SK-N-SH treated with all-trans-retinoic acid at 6 μM for 48 hours (cell line): Measurements from ENCODE around the gene ELOVL5.

Experiments used
- ATAC-seq: fragments of 200-7000 bp; cut with Tn5 transposase; 3 replicates; pipeline ENCODE4 v1.9.1; 2020; ENCODE audit warnings: mild to moderate bottlenecking, moderate library complexity
- ARNTL ChIP-seq: fragments of 450-650 bp; formaldehyde crosslinking; IDR thresholded peaks from 2 replicates; pipeline ENCODE4 v1.5.0; 2020; ENCODE audit warnings: low read depth, mild to moderate bottlenecking, moderate library complexity, borderline replicate concordance
- BACH2 ChIP-seq: fragments of 250-450 bp; sonication (Bioruptor Pico); IDR thresholded peaks from 2 replicates; pipeline ENCODE4 v1.9.0; 2021; ENCODE audit warnings: mild to moderate bottlenecking, borderline replicate concordance
- CSDC2 ChIP-seq: fragments of 250-450 bp; sonication (Bioruptor Pico); IDR thresholded peaks from 2 replicates; pipeline ENCODE4 v1.5.0; 2020; ENCODE audit warnings: mild to moderate bottlenecking, moderate library complexity
- ESRRG ChIP-seq: fragments of 250-450 bp; sonication (Bioruptor Pico); IDR thresholded peaks from 2 replicates; pipeline ENCODE4 v1.6.1; 2021; ENCODE audit warnings: mild to moderate bottlenecking
- GLIS3 ChIP-seq: fragments of 250-450 bp; sonication (Bioruptor Pico); IDR thresholded peaks from 2 replicates; pipeline ENCODE4 v1.5.0; 2020; ENCODE audit warnings: mild to moderate bottlenecking, moderate library complexity
- ISL1 ChIP-seq: fragments of 250-450 bp; sonication (Bioruptor Pico); IDR thresholded peaks from 2 replicates; pipeline ENCODE4 v2.1.2; 2022; ENCODE audit warnings: mild to moderate bottlenecking, moderate library complexity
- OSR1 ChIP-seq: fragments of 250-450 bp; sonication (Bioruptor Pico); IDR thresholded peaks from 2 replicates; pipeline ENCODE4 v1.8.0; 2022; ENCODE audit warnings: moderate library complexity, mild to moderate bottlenecking, inconsistent platforms
- PPARA ChIP-seq: fragments of 250-450 bp; sonication (Bioruptor Pico); IDR thresholded peaks from 2 replicates; pipeline ENCODE4 v1.5.0; 2020; ENCODE audit warnings: mild to moderate bottlenecking, borderline replicate concordance
- RARB ChIP-seq: fragments of 250-450 bp; sonication (Bioruptor Pico); IDR thresholded peaks from 2 replicates; pipeline ENCODE4 v1.8.0; 2021; ENCODE audit warnings: mild to moderate bottlenecking, moderate library complexity
- SNAI2 ChIP-seq: fragments of 250-450 bp; sonication (Bioruptor Pico); IDR thresholded peaks from 2 replicates; pipeline ENCODE4 v1.5.0; 2020; ENCODE audit warnings: mild to moderate bottlenecking, moderate library complexity
- TCF4 ChIP-seq: fragments of 250-450 bp; sonication (Bioruptor Pico); IDR thresholded peaks from 2 replicates; pipeline ENCODE4 v1.8.0; 2021; ENCODE audit warnings: mild to moderate bottlenecking, moderate library complexity, borderline replicate concordance
- TOX ChIP-seq: fragments of 250-450 bp; sonication (Bioruptor Pico); IDR thresholded peaks from 2 replicates; pipeline ENCODE4 v1.8.0; 2021; ENCODE audit warnings: mild to moderate bottlenecking, moderate library complexity, borderline replicate concordance
- ZC3H10 ChIP-seq: fragments of 250-450 bp; sonication (Bioruptor Pico); IDR thresholded peaks from 2 replicates; pipeline ENCODE4 v1.5.1; 2021; ENCODE audit warnings: mild to moderate bottlenecking, moderate library complexity
- ZFP3 ChIP-seq: fragments of 250-450 bp; sonication (Bioruptor Pico); IDR thresholded peaks from 2 replicates; pipeline ENCODE4 v1.5.0; 2020; ENCODE audit warnings: mild to moderate bottlenecking, moderate library complexity
- ZFP30 ChIP-seq: fragments of 450-650 bp; formaldehyde crosslinking; IDR thresholded peaks from 2 replicates; pipeline ENCODE4 v1.5.0; 2022; ENCODE audit warnings: mild to moderate bottlenecking, moderate library complexity
- ZNF565 ChIP-seq: fragments of 450-650 bp; formaldehyde crosslinking; conservative IDR thresholded peaks from 2 replicates; pipeline ENCODE4 v1.5.0; 2020; ENCODE audit warnings: low read depth, mild to moderate bottlenecking, moderate library complexity
- ZNF70 ChIP-seq: fragments of 450-650 bp; formaldehyde crosslinking; IDR thresholded peaks from 2 replicates; pipeline ENCODE4 v1.5.0; 2020; ENCODE audit warnings: mild to moderate bottlenecking, moderate library complexity
- ZNF8 ChIP-seq: fragments of 450-650 bp; formaldehyde crosslinking; IDR thresholded peaks from 2 replicates; pipeline ENCODE4 v1.5.0; 2020; ENCODE audit warnings: mild to moderate bottlenecking, moderate library complexity
- TF ChIP-seq, protein P1 (sequence below): fragments of 250-450 bp; sonication (Bioruptor Pico); IDR thresholded peaks from 2 replicates; pipeline ENCODE4 v1.8.0; 2020; ENCODE audit warnings: mild to moderate bottlenecking, moderate library complexity, borderline replicate concordance
- TF ChIP-seq, protein P2 (sequence below): fragments of 250-450 bp; sonication (Bioruptor Pico); IDR thresholded peaks from 2 replicates; pipeline ENCODE4 v1.5.1; 2021; ENCODE audit warnings: mild to moderate bottlenecking, moderate library complexity
- TF ChIP-seq, protein P3 (sequence below): fragments of 250-450 bp; sonication (Bioruptor Pico); IDR thresholded peaks from 2 replicates; pipeline ENCODE4 v1.5.0; 2020; ENCODE audit warnings: mild to moderate bottlenecking, moderate library complexity
- TF ChIP-seq, protein P4 (sequence below): fragments of 250-450 bp; sonication (Bioruptor Pico); IDR thresholded peaks from 2 replicates; pipeline ENCODE4 v1.8.0; 2021; ENCODE audit warnings: low read depth, mild to moderate bottlenecking, moderate library complexity, borderline replicate concordance

ELOVL5 gene

DNA sequence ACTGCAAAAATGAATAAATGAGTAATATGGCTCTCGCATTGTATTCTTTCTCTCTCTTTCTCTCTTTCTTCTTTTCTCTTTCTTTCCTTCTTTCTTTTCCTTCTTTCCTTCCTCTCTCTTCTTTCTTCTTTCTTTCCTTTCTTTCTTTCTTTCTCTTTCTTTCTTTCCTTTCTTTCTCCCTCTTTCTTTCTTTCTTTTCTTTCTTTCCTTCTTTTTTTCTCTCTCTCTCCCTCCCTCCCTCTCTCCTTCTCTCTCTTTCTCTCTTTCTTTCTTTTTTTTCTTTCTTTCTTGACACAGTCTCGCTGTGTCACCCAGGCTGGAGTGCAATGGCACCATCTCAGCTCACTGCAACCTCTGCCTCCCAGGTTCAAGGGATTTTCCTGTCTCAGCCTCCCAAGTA is 20.3 kb upstream of the ELOVL5 start:
- TF ChIP-seq SNAI2 (CRISPR knock-in tag) (no peak), TOX (CRISPR knock-in tag) (no peak), ZC3H10 (CRISPR knock-in tag) (no peak), PPARA (no peak), ZNF565 (CRISPR knock-in tag) (no peak), ZNF70 (CRISPR knock-in tag) (no peak), BACH2 (no peak), ZNF8 (CRISPR knock-in tag) (no peak), OSR1 (no peak), GLIS3 (CRISPR knock-in tag) (no peak), ARNTL (CRISPR knock-in tag) (no peak), ZFP30 (CRISPR knock-in tag) (no peak), ZFP3 (no peak)
- TF ChIP-seq, protein P1, sequence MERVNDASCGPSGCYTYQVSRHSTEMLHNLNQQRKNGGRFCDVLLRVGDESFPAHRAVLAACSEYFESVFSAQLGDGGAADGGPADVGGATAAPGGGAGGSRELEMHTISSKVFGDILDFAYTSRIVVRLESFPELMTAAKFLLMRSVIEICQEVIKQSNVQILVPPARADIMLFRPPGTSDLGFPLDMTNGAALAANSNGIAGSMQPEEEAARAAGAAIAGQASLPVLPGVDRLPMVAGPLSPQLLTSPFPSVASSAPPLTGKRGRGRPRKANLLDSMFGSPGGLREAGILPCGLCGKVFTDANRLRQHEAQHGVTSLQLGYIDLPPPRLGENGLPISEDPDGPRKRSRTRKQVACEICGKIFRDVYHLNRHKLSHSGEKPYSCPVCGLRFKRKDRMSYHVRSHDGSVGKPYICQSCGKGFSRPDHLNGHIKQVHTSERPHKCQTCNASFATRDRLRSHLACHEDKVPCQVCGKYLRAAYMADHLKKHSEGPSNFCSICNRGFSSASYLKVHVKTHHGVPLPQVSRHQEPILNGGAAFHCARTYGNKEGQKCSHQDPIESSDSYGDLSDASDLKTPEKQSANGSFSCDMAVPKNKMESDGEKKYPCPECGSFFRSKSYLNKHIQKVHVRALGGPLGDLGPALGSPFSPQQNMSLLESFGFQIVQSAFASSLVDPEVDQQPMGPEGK (CRISPR knock-in tag): no peak
- TF ChIP-seq, protein P2, sequence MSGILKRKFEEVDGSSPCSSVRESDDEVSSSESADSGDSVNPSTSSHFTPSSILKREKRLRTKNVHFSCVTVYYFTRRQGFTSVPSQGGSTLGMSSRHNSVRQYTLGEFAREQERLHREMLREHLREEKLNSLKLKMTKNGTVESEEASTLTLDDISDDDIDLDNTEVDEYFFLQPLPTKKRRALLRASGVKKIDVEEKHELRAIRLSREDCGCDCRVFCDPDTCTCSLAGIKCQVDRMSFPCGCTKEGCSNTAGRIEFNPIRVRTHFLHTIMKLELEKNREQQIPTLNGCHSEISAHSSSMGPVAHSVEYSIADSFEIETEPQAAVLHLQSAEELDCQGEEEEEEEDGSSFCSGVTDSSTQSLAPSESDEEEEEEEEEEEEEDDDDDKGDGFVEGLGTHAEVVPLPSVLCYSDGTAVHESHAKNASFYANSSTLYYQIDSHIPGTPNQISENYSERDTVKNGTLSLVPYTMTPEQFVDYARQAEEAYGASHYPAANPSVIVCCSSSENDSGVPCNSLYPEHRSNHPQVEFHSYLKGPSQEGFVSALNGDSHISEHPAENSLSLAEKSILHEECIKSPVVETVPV: no peak
- TF ChIP-seq, all 23 proteins: peak for 0
- ATAC-seq: no peak

DNA sequence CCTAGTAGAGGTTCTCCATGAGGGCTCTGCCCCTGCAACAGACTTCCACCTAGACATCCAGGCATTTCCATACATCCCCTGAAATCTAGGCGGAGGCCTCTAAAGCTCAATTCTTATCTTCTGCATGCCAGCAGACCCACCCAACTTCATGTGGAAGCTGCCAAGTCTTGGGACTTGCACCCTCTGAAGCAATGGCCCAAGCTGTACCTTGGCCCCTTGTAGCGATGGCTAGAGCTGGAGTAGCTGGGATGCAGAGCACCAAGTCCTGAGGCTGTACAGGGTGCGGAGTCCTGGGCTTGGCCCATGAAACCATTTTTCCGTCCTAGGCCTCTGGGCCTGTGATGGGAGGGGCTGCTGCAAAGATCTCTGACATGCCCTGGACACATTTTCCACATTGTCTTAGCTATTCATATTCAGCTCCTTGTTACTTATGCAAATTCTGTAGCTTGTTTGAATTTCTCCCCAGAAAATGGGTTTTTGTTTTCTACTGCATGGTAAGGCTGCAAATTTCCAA is 17.4 kb upstream of the ELOVL5 start:
- ATAC-seq: no peak
- TF ChIP-seq TCF4 (CRISPR knock-in tag) (no peak), CSDC2 (CRISPR knock-in tag) (no peak), GLIS3 (CRISPR knock-in tag) (no peak), ZFP30 (CRISPR knock-in tag) (no peak), SNAI2 (CRISPR knock-in tag) (no peak), OSR1 (no peak), RARB (CRISPR knock-in tag) (no peak), TOX (CRISPR knock-in tag) (no peak), ARNTL (CRISPR knock-in tag) (no peak), ZNF70 (CRISPR knock-in tag) (no peak), ZC3H10 (CRISPR knock-in tag) (no peak), PPARA (no peak), ESRRG (CRISPR knock-in tag) (no peak), ZNF8 (CRISPR knock-in tag) (no peak), ISL1 (no peak)
- TF ChIP-seq, protein P3, sequence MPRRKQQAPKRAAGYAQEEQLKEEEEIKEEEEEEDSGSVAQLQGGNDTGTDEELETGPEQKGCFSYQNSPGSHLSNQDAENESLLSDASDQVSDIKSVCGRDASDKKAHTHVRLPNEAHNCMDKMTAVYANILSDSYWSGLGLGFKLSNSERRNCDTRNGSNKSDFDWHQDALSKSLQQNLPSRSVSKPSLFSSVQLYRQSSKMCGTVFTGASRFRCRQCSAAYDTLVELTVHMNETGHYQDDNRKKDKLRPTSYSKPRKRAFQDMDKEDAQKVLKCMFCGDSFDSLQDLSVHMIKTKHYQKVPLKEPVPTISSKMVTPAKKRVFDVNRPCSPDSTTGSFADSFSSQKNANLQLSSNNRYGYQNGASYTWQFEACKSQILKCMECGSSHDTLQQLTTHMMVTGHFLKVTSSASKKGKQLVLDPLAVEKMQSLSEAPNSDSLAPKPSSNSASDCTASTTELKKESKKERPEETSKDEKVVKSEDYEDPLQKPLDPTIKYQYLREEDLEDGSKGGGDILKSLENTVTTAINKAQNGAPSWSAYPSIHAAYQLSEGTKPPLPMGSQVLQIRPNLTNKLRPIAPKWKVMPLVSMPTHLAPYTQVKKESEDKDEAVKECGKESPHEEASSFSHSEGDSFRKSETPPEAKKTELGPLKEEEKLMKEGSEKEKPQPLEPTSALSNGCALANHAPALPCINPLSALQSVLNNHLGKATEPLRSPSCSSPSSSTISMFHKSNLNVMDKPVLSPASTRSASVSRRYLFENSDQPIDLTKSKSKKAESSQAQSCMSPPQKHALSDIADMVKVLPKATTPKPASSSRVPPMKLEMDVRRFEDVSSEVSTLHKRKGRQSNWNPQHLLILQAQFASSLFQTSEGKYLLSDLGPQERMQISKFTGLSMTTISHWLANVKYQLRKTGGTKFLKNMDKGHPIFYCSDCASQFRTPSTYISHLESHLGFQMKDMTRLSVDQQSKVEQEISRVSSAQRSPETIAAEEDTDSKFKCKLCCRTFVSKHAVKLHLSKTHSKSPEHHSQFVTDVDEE (CRISPR knock-in tag): no peak
- TF ChIP-seq, protein P4, sequence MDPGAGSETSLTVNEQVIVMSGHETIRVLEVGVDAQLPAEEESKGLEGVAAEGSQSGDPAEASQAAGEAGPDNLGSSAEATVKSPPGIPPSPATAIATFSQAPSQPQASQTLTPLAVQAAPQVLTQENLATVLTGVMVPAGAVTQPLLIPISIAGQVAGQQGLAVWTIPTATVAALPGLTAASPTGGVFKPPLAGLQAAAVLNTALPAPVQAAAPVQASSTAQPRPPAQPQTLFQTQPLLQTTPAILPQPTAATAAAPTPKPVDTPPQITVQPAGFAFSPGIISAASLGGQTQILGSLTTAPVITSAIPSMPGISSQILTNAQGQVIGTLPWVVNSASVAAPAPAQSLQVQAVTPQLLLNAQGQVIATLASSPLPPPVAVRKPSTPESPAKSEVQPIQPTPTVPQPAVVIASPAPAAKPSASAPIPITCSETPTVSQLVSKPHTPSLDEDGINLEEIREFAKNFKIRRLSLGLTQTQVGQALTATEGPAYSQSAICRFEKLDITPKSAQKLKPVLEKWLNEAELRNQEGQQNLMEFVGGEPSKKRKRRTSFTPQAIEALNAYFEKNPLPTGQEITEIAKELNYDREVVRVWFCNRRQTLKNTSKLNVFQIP (CRISPR knock-in tag): no peak
- TF ChIP-seq, protein P1 (CRISPR knock-in tag): no peak
- TF ChIP-seq, protein P2: no peak
- TF ChIP-seq, all 23 proteins: peak for 0
